ENCODE results near the gene CDKAL1. TPM values are rescaled to one million over a fixed set of nuclear protein-coding genes. Genes with fewer than 3 reads are reported as not detected.

The CDKAL1 gene
- total and polyA plus RNA-seq, 4 donors = 2.0 to 12.9 (median 6.7) TPM

- DNase-seq (ENCODE audit: low spot score) = no peak
- Histone ChIP-seq H3K9ac (ENCODE audit: low read depth in 1 of 2, low read length in 2 of 2) (no peak overlapping the region), H3K27me3 (ENCODE audit: control insufficient read depth in 4 of 4, insufficient read depth in 4 of 4, low read length in 3 of 4) (no peaks in the 10 kb centered on the region), H3K4me3 (ENCODE audit: low read depth in 1 of 3, low read length in 3 of 3) (no peak overlapping the region), H3K27ac (ENCODE audit: low read depth in 1 of 2, low read length in 2 of 2) (no peak overlapping the region), H3K9me3 (ENCODE audit: control insufficient read depth in 4 of 4, low read length in 3 of 4) (peaks cover 0 to 6% (median 0%) of the 10 kb centered on the region in 4 donors), H3K36me3 (ENCODE audit: control insufficient read depth in 4 of 4, insufficient read depth in 3 of 4, low read depth in 1 of 4, low read length in 3 of 4) (no peaks in the 10 kb centered on the region), H3K4me1 (ENCODE audit: control insufficient read depth in 4 of 4, insufficient read depth in 4 of 4, low read length in 3 of 4) (no peaks in the 10 kb centered on the region)
- WGBS = 97% methylated on average over 2 of the region's 2 CpGs
- TF ChIP-seq FOXA1 (IDR thresholded peaks at IDR 0.05) = no peak
- TF ChIP-seq HNF4G (IDR thresholded peaks at IDR 0.05) = no peak
- no peak for TF ChIP-seq EGR1 (IDR thresholded peaks at IDR 0.05; ENCODE audit: low read depth in 2 of 2)
- TF ChIP-seq NR2F2 (IDR thresholded peaks at IDR 0.05) = no peak
- TF ChIP-seq MAX (IDR thresholded peaks at IDR 0.05) = no peak
- no peak for TF ChIP-seq SP1 (IDR thresholded peaks at IDR 0.05)
- no peak for TF ChIP-seq GABPA (IDR thresholded peaks at IDR 0.05 in 1 of 2, conservative IDR thresholded peaks at IDR 0.05 in 1 of 2)
- no peak for TF ChIP-seq FOXA2 (IDR thresholded peaks at IDR 0.05)
- no peak for TF ChIP-seq ZBTB33 (IDR thresholded peaks at IDR 0.05)
- TF ChIP-seq RXRA (IDR thresholded peaks at IDR 0.05) = no peak
Observed at GRCh38 chr6:21238208-21238607, 704.0 kb downstream of the CDKAL1 start.

GRCh38 chr6:21240709-21241108 is 706.5 kb downstream of the CDKAL1 start:
- Histone ChIP-seq H3K9ac (ENCODE audit: low read depth in 1 of 2, low read length in 2 of 2) (no peak overlapping the region), H3K27ac (ENCODE audit: low read depth in 1 of 2, low read length in 2 of 2) (no peak overlapping the region), H3K27me3 (ENCODE audit: control insufficient read depth in 4 of 4, insufficient read depth in 4 of 4, low read length in 3 of 4) (no peaks in the 10 kb centered on the region), H3K9me3 (ENCODE audit: control insufficient read depth in 4 of 4, low read length in 3 of 4) (peaks cover 0 to 6% (median 0%) of the 10 kb centered on the region in 4 donors), H3K4me3 (ENCODE audit: low read depth in 1 of 3, low read length in 3 of 3) (no peak overlapping the region), H3K4me1 (ENCODE audit: control insufficient read depth in 4 of 4, insufficient read depth in 4 of 4, low read length in 3 of 4) (no peaks in the 10 kb centered on the region), H3K36me3 (ENCODE audit: control insufficient read depth in 4 of 4, insufficient read depth in 3 of 4, low read depth in 1 of 4, low read length in 3 of 4) (no peaks in the 10 kb centered on the region)
- no peak for DNase-seq (ENCODE audit: low spot score)
- no peak for TF ChIP-seq MAX (IDR thresholded peaks at IDR 0.05)
- TF ChIP-seq HNF4A (conservative IDR thresholded peaks at IDR 0.05) = peak; percentile 41 to 42
- no peak for TF ChIP-seq FOXA1 (IDR thresholded peaks at IDR 0.05)
- WGBS = 79% methylated on average over 2 of the region's 2 CpGs

GRCh38 chr6:21241231-21242130 is 707.2 kb downstream of the CDKAL1 start:
- H3K27me3 ChIP-seq (ENCODE audit: control insufficient read depth in 4 of 4, insufficient read depth in 4 of 4, low read length in 3 of 4) = no peaks in the 10 kb centered on the region
- H3K4me3 ChIP-seq (ENCODE audit: low read depth in 1 of 3, low read length in 3 of 3) = no peak overlapping the region
- H3K36me3 ChIP-seq (ENCODE audit: control insufficient read depth in 4 of 4, insufficient read depth in 3 of 4, low read depth in 1 of 4, low read length in 3 of 4) = no peaks in the 10 kb centered on the region
- TF ChIP-seq CTCF (IDR thresholded peaks at IDR 0.05; ENCODE audit: low read depth, low read length, missing input control) (no peak), FOXA2 (IDR thresholded peaks at IDR 0.05) (no peak), EGR1 (IDR thresholded peaks at IDR 0.05; ENCODE audit: low read depth in 2 of 2) (no peak), FOXA1 (IDR thresholded peaks at IDR 0.05) (no peak), SP1 (IDR thresholded peaks at IDR 0.05) (no peak)
- 93% methylated on average over 5 of the region's 5 CpGs for WGBS
- no peak overlapping the region for H3K27ac ChIP-seq (ENCODE audit: low read depth in 1 of 2, low read length in 2 of 2)
- peaks cover 0 to 6% (median 0%) of the 10 kb centered on the region in 4 donors for H3K9me3 ChIP-seq (ENCODE audit: control insufficient read depth in 4 of 4, low read length in 3 of 4)
- no peak for DNase-seq (ENCODE audit: low spot score)
- no peak overlapping the region for H3K9ac ChIP-seq (ENCODE audit: low read depth in 1 of 2, low read length in 2 of 2)
- no peaks in the 10 kb centered on the region for H3K4me1 ChIP-seq (ENCODE audit: control insufficient read depth in 4 of 4, insufficient read depth in 4 of 4, low read length in 3 of 4)

All from liver (tissue), 9 donors.